Measurements from ENCODE around the gene OR5B21. TPM values are rescaled to one million over a fixed set of nuclear protein-coding genes. Genes with fewer than 3 reads are reported as not detected.

Gene OR5B21
- total and polyA plus RNA-seq, 2 experiments from 2014 or later: not detected

DNA sequence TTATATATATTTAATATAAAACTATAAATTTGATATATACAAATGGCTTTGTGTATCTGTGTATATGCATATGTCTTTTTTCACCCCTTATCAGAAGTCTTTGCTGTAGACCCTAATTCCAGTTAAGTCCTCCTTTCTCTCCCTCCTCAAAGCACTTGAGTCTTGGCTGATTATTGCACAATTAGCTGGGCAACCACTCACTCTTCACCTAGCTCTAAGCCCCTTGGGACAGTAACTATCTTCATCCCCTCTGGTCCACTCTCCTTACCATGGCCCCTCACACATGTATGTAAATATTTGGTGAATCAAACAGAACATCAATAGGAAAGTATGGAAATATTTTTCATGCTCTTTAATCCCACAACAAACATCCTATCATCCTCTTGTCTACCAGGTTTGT, 909 bp upstream of the OR5B21 start:
- H4K20me1 ChIP-seq (ENCODE audit: insufficient read depth): no peaks in the 10 kb centered on the region
- H3K4me2 ChIP-seq (ENCODE audit: unreplicated experiment): no peak overlapping the region
- no peak overlapping the region for H3K27ac ChIP-seq
- H3K4me3 ChIP-seq: no peak overlapping the region
- no peaks in the 10 kb centered on the region for H3K9me2 ChIP-seq (ENCODE audit: insufficient read depth)
- H3K9me3 ChIP-seq (ENCODE audit: low read depth): no peaks in the 10 kb centered on the region
- H3K27me3 ChIP-seq (replicated peaks; ENCODE audit: insufficient read depth): no peaks in the 10 kb centered on the region
- TF ChIP-seq EZH2 (IDR thresholded peaks at IDR 0.05; ENCODE audit: insufficient read depth, poor library complexity, severe bottlenecking) (no peak), EZH2phosphoT487 (IDR thresholded peaks at IDR 0.05; ENCODE audit: insufficient read depth, low read depth) (no peak)
- DNase-seq: no peak
- H3K36me3 ChIP-seq (ENCODE audit: low read depth): 0 out of 2 replicates have a peak, but pooled peaks cover 3% of the 10 kb centered on the region
- no peaks in the 10 kb centered on the region for H3K79me2 ChIP-seq (ENCODE audit: insufficient read depth)
- peaks cover 18% of the 10 kb centered on the region for H3K4me1 ChIP-seq (ENCODE audit: insufficient read depth)
- H3F3A ChIP-seq (ENCODE audit: insufficient read depth): peaks cover 8% of the 10 kb centered on the region; the same call in 1 of the 2 replicates
- in situ Hi-C loops (cut with MboI): no loop called here
- H3K9ac ChIP-seq: no peak overlapping the region
- H2AFZ ChIP-seq: no peak overlapping the region

DNA sequence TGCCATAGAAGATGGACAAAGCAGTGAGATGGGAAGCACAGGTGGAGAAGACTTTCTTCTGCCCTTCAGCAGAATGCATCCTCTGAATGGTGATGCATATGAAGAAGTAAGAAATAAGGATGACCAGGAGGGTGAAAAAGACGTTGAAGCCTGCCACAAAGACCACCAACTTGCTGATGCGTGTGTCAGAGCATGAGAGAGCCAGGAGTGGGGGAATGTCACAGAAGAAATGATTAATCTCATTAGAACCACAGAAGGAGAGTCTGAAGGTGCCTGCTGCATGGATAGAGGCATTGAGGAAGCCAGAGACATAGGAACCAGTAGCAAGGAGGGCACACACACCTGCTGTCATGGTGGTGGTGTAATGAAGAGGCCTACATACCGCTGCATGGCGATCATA, 550 bp downstream of the OR5B21 start:
- WGBS, 2 experiments (ENCODE audit: low coverage in 1 of 2, low lambda C conversion rate in 2 of 2, missing lambda C conversion rate in 2 of 2): 82 to 86% methylated on average over 4 of the region's 4 CpGs
- Histone ChIP-seq H3K4me3 (no peak overlapping the region), H3K27me3 (replicated peaks; ENCODE audit: insufficient read depth) (no peaks in the 10 kb centered on the region), H3K9ac (no peak overlapping the region), H3K36me3 (ENCODE audit: low read depth) (0 out of 2 replicates have a peak, but pooled peaks cover 3% of the 10 kb centered on the region), H3F3A (ENCODE audit: insufficient read depth) (peaks cover 5% of the 10 kb centered on the region; the same call in 1 of the 2 replicates), H3K4me2 (ENCODE audit: unreplicated experiment) (no peak overlapping the region), H4K20me1 (ENCODE audit: insufficient read depth) (no peaks in the 10 kb centered on the region), H3K79me2 (ENCODE audit: insufficient read depth) (no peaks in the 10 kb centered on the region), H3K27ac (no peak overlapping the region), H3K4me1 (ENCODE audit: insufficient read depth) (peaks cover 10% of the 10 kb centered on the region; the same call in 1 of the 2 replicates), H2AFZ (no peak overlapping the region), H3K9me2 (ENCODE audit: insufficient read depth) (no peaks in the 10 kb centered on the region), H3K9me3 (ENCODE audit: low read depth) (no peaks in the 10 kb centered on the region)
- in situ Hi-C loops (cut with MboI): no loop called here
- no peak for TF ChIP-seq EZH2 (IDR thresholded peaks at IDR 0.05; ENCODE audit: insufficient read depth, poor library complexity, severe bottlenecking)
- no peak for TF ChIP-seq EZH2phosphoT487 (IDR thresholded peaks at IDR 0.05; ENCODE audit: insufficient read depth, low read depth)
- no peak for DNase-seq

DNA sequence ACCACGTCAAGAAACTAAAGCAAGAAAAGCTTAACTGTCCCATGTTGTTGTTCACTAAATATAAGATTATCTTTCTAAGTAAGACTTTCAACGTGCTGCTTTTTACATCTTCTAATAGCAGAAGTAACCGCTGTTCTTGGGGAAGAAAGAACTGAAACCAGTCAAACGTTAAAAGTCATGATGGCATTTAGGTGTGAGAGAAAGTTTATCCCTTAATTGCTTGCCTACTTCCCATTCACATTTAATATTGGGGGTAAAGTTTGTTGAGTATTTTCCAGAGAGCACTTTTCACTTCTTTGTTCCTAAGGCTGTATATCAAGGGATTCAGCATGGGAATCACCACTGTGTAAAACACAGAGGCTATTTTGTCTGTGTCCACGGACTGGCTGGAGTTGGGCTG, 970 bp downstream of the OR5B21 start:
- TF ChIP-seq EZH2phosphoT487 (IDR thresholded peaks at IDR 0.05; ENCODE audit: insufficient read depth, low read depth) (no peak), EZH2 (IDR thresholded peaks at IDR 0.05; ENCODE audit: insufficient read depth, poor library complexity, severe bottlenecking) (no peak)
- WGBS, 2 experiments (ENCODE audit: low coverage in 1 of 2, low lambda C conversion rate in 2 of 2, missing lambda C conversion rate in 2 of 2): 79 to 84% methylated on average over 5 of the region's 5 CpGs
- H3K4me3 ChIP-seq: no peak overlapping the region
- H2AFZ ChIP-seq: no peak overlapping the region
- 0 out of 2 replicates have a peak, but pooled peaks cover 3% of the 10 kb centered on the region for H3K36me3 ChIP-seq (ENCODE audit: low read depth)
- no peaks in the 10 kb centered on the region for H3K9me3 ChIP-seq (ENCODE audit: low read depth)
- no peaks in the 10 kb centered on the region for H3K79me2 ChIP-seq (ENCODE audit: insufficient read depth)
- no peak overlapping the region for H3K4me2 ChIP-seq (ENCODE audit: unreplicated experiment)
- no peaks in the 10 kb centered on the region for H3K27me3 ChIP-seq (replicated peaks; ENCODE audit: insufficient read depth)
- no peak overlapping the region for H3K9ac ChIP-seq
- DNase-seq: no peak
- no peaks in the 10 kb centered on the region for H3K9me2 ChIP-seq (ENCODE audit: insufficient read depth)
- H3K27ac ChIP-seq: no peak overlapping the region
- in situ Hi-C loops (cut with MboI): no loop called here
- peaks cover 10% of the 10 kb centered on the region; the same call in 1 of the 2 replicates for H3K4me1 ChIP-seq (ENCODE audit: insufficient read depth)
- H3F3A ChIP-seq (ENCODE audit: insufficient read depth): peaks cover 5% of the 10 kb centered on the region; the same call in 1 of the 2 replicates
- H4K20me1 ChIP-seq (ENCODE audit: insufficient read depth): no peaks in the 10 kb centered on the region

GRCh38 chr11:58505849-58506248, 2.1 kb downstream of the OR5B21 start:
- no peaks in the 10 kb centered on the region for H3K9me2 ChIP-seq (ENCODE audit: insufficient read depth)
- no peaks in the 10 kb centered on the region for H4K20me1 ChIP-seq (ENCODE audit: insufficient read depth)
- H3K9me3 ChIP-seq (ENCODE audit: low read depth): no peaks in the 10 kb centered on the region
- H3K27ac ChIP-seq: no peak overlapping the region
- H2AFZ ChIP-seq: no peak overlapping the region
- TF ChIP-seq EZH2 (IDR thresholded peaks at IDR 0.05; ENCODE audit: insufficient read depth, poor library complexity, severe bottlenecking) (no peak), EZH2phosphoT487 (IDR thresholded peaks at IDR 0.05; ENCODE audit: insufficient read depth, low read depth) (no peak)
- peaks cover 10% of the 10 kb centered on the region; the same call in 1 of the 2 replicates for H3K4me1 ChIP-seq (ENCODE audit: insufficient read depth)
- H3K4me3 ChIP-seq: no peak overlapping the region
- H3F3A ChIP-seq (ENCODE audit: insufficient read depth): peaks cover 5% of the 10 kb centered on the region; the same call in 1 of the 2 replicates
- H3K36me3 ChIP-seq (ENCODE audit: low read depth): 0 out of 2 replicates have a peak, but pooled peaks cover 3% of the 10 kb centered on the region
- WGBS, 2 experiments (ENCODE audit: low coverage in 1 of 2, low lambda C conversion rate in 2 of 2, missing lambda C conversion rate in 2 of 2): 87 to 95% methylated on average over 4 of the region's 4 CpGs
- DNase-seq: no peak
- H3K27me3 ChIP-seq (replicated peaks; ENCODE audit: insufficient read depth): no peaks in the 10 kb centered on the region
- H3K79me2 ChIP-seq (ENCODE audit: insufficient read depth): no peaks in the 10 kb centered on the region
- in situ Hi-C loops (cut with MboI): no loop called here
- H3K4me2 ChIP-seq (ENCODE audit: unreplicated experiment): no peak overlapping the region
- no peak overlapping the region for H3K9ac ChIP-seq

DNA sequence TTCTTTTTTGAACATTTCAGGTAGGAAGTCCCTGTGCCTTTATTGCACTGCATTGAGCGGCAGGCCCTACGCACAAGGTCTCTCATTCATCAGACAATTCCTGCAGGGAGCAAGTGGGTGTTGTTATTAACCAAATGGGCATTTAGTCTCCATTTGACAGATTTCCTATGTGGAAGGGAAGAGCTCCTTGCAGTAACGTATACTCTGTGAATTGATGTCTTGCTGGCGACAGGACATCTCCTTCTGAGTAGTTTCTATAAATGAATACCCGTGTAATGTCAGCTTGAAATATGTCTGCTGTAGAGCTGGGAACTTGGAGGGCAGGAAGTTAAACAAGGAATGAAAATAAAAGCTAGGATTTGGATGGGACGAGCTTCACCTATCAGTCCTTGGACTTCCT, 3.7 kb downstream of the OR5B21 start:
- Histone ChIP-seq H3K9me2 (ENCODE audit: insufficient read depth) (no peaks in the 10 kb centered on the region), H2AFZ (no peak overlapping the region), H3K9ac (no peak overlapping the region), H3K9me3 (ENCODE audit: low read depth) (no peaks in the 10 kb centered on the region), H3F3A (ENCODE audit: insufficient read depth) (no peaks in the 10 kb centered on the region), H3K27me3 (replicated peaks; ENCODE audit: insufficient read depth) (no peaks in the 10 kb centered on the region), H3K4me1 (ENCODE audit: insufficient read depth) (peaks cover 5% of the 10 kb centered on the region; the same call in 1 of the 2 replicates), H3K79me2 (ENCODE audit: insufficient read depth) (no peaks in the 10 kb centered on the region), H4K20me1 (ENCODE audit: insufficient read depth) (no peaks in the 10 kb centered on the region), H3K27ac (no peak overlapping the region), H3K36me3 (ENCODE audit: low read depth) (0 out of 2 replicates have a peak, but pooled peaks cover 3% of the 10 kb centered on the region), H3K4me2 (ENCODE audit: unreplicated experiment) (no peak overlapping the region), H3K4me3 (no peak overlapping the region)
- TF ChIP-seq EZH2 (IDR thresholded peaks at IDR 0.05; ENCODE audit: insufficient read depth, poor library complexity, severe bottlenecking): no peak
- TF ChIP-seq EZH2phosphoT487 (IDR thresholded peaks at IDR 0.05; ENCODE audit: insufficient read depth, low read depth): no peak
- no peak for DNase-seq
- 91% methylated on average over 6 of the region's 6 CpGs for WGBS, 2 experiments (ENCODE audit: low coverage in 1 of 2, low lambda C conversion rate in 2 of 2, missing lambda C conversion rate in 2 of 2)
- in situ Hi-C loops (cut with MboI): no loop called here

Measured in GM23248 (cell line).